Stimulated activated naive B cell treated with anti-CD40 and anti-IgM and Interleukin-4, amounts not matched to agents 10 μg/mL and 1 μg/mL and 100 μg/mL, for 72 hours (primary cell): ENCODE data around the gene ITGB1BP2.
"Not testable (repeated sequence)": the region's sequence is repeated elsewhere in the genome, so short reads cannot be mapped to it uniquely, and the experiment has no call there.

Source experiments
- ATAC-seq, 2 donors: fragments of 150-1000 bp; cut with Tn5 transposase; replicated peaks; 2 replicates each; pipeline ENCODE4 v1.10.0; 2021; ENCODE audit warnings: moderate library complexity in 1 of 2
- DNase-seq: peaks from one replicate; pipeline ENCODE4 v3.0.0; 2021
- H3K27ac Mint-ChIP-seq: one replicate; pipeline ENCODE4 v1.8.0; 2022; ENCODE audit warnings: mild to moderate bottlenecking, mixed read lengths
- H3K27me3 Mint-ChIP-seq, 2 donors: one replicate each; pipeline ENCODE4 v1.8.0; 2022; ENCODE audit warnings: mixed read lengths in 2 of 2
- H3K36me3 Mint-ChIP-seq, 2 donors: one replicate each; pipeline ENCODE4 v1.8.0; 2022; ENCODE audit warnings: mixed read lengths in 2 of 2, mild to moderate bottlenecking in 1 of 2
- H3K4me1 Mint-ChIP-seq, 2 donors: one replicate each; pipeline ENCODE4 v1.8.0; 2022; ENCODE audit warnings: mixed read lengths in 2 of 2, mild to moderate bottlenecking in 1 of 2
- H3K4me3 Mint-ChIP-seq, 2 donors: one replicate each; pipeline ENCODE4 v1.8.0; 2022; ENCODE audit warnings: mild to moderate bottlenecking in 2 of 2, mixed read lengths in 2 of 2, moderate library complexity in 1 of 2
- H3K9me3 Mint-ChIP-seq, 2 donors: one replicate each; pipeline ENCODE4 v1.8.0; 2022; ENCODE audit warnings: mixed read lengths in 2 of 2, mild to moderate bottlenecking in 1 of 2

The ITGB1BP2 gene

DNA sequence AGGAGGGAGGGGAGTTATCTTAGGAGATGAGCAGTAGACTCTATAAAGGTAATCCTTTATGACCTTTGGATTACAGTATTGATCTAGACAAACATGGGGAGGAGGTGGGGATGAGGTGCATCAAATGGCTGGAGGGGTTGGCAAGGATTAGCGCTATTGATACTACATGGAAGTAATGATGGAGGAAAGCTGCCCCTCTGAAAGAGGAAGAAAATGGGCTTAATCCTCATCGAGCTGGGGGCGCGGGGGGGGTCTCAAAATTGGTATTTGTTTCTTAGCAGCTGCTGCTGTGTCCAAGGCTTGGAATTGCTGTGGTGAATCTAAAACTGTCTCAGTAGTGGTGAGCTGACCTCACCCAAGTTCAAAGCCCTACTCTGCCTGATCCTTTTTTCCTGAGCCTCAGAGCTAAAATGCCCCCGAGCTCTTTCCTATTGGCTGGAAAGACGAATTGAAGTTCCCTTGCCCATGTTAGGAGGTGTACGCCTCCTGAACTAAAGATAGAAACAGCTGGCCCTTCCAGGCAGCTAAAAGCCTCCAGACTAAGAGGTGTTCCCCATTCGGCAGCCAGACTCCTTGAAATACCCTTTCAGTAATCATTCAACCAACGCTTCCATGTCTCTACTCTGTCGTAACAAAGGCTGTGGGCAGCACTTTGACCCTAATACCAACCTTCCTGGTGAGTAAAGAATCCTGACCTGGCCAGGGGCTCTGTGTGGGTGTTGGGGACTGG, at the start of gene ITGB1BP2:
ITGB1BP2 (plus strand) TSS at position 556 of the 730 bp plus-strand sequence; CDS start at position 613, 57 bp downstream.
- DNase-seq (no peak), ATAC-seq (no peak)
- Mint-ChIP-seq H3K27me3 (peaks cover 0 to 4% of the 10 kb centered on the region in 2 donors), H3K27ac (peak within 1 kb of the TSS; percentile 26), H3K4me1 (peaks cover 5 to 22% of the 10 kb centered on the region in 2 donors), H3K4me3 (no peak within 1 kb of the TSS), H3K9me3 (no peaks in the 10 kb centered on the region), H3K36me3 (peaks cover 20 to 21% of the 10 kb centered on the region in 2 donors)

DNA sequence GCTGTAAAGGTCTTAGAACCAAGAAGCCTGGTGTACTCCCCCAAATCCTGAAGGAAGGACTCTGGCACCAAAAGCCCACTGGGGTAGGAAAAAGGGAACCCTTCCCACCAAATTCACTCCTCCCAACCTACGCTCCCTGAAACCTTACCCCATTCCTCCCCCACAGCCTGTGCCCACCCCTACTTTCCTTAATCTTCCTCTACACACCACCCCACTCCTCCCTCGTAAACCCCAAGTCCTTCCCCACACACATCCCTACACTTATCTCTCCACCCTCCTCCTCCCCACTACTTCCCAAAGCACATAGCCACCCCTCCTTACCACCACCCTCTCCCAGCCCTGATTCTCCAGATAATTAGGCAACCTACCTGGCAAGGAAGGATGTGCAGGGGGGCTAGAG, 49.3 kb upstream of the ITGB1BP2 start:
- Mint-ChIP-seq H3K27ac (no peak overlapping the region), H3K27me3 (no peaks in the 10 kb centered on the region), H3K36me3 (peaks cover 15 to 22% of the 10 kb centered on the region in 2 donors), H3K4me1 (peaks cover 17 to 32% of the 10 kb centered on the region in 2 donors), H3K4me3 (peak overlapping the region; percentile 89), H3K9me3 (no peaks in the 10 kb centered on the region)
- DNase-seq (no peak), ATAC-seq (no peak)

DNA sequence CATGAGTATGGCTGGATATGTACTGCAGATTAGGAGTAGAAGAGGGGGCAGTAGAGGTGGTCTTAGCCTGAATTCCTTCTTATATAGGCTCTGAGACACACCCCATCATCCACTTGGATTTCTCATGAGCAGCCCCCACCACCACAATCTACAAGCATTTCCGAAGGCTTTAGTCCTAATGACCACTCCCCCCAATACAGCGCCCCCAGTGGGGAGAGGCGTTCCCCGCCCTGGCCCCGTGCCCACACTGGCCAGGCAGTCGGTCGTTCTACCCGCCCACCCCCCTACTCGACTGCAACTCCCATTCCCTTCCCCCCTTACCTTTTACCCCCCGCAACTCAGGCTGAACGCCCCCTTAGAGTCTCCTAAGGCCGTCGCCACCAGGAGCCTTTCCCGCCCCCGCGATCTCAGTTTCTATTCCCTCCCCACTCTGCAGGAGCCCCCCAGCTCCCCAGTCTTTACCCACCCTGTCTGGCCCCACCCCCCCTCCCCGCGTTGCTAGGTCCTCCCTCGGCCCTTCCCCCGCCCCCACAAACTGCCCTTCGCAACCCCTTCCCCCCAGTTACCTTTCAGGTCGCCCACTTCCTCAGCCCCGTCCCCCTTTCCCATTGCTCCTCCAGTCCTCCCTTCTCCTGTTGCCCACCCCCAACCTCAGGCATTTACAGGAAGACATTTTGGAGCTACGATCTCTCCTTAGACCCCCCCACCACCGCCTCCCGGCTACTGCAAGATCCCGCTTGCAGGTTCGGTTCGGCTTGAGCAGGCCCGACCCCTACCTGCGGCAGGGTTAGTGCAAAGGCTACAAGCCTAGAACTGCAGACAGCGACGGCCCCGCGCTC, 48.1 kb upstream of the ITGB1BP2 start:
- H3K27me3 Mint-ChIP-seq: no peaks in the 10 kb centered on the region
- peak; percentile 29 for DNase-seq
- H3K27ac Mint-ChIP-seq: peak overlapping the region; percentile 97

DNA sequence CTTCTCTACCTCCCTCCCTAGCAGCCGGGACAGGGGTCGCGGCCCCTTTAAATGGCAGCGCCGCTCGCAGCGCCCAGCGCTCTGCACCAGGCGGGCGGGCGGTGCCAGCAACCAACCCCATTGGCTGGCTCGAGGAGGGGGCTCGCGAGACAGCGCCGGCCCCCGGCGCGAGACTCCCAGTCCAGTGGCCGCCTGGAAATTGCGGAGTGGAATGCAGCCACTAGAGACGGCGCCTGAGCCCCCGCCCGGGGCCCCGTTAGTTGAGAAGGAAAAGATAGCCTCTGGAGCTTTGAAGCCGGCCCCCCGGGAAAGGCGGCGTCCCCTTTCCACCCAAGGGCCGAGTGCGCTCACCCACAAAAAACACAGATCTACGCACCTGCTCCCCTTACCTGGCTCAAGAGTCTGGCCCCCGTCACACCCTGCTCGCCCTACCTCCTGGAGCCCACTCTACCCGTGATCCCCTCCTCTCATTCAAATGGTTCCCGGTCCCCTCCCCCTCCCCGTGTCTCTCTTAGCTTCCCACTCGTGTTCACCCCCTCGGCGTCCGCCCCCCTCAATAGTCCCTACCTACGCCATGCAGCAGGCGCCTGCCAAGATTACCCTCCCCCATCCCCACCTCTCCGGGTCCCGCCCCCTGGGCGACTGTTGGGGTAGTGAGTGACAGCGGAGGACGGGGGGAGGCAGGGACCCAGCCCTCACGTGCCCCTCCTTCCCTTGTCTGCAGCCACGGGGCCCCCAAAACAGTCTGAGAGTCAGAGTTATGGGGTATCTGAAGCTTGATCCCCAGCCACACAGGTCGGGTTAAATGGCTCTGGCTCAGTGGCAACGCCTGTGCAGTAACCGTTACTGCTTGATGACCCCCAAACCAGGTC, 47.2 kb upstream of the ITGB1BP2 start, which contains the start of gene ZMYM3:
ZMYM3 (minus strand) TSS at position 49 of the 872 bp plus-strand sequence. CDS start 885 bp downstream, outside the sequence.
- peak within 1 kb of the TSS; percentile 89 for H3K4me3 Mint-ChIP-seq
- DNase-seq (peak; percentile 77), ATAC-seq (peak; percentile 89 to 91)
- peak within 1 kb of the TSS; percentile 97 for H3K27ac Mint-ChIP-seq
- peaks cover 17 to 32% of the 10 kb centered on the region in 2 donors for H3K4me1 Mint-ChIP-seq
- no peaks in the 10 kb centered on the region for H3K27me3 Mint-ChIP-seq
- H3K9me3 Mint-ChIP-seq: no peaks in the 10 kb centered on the region
- peaks cover 9 to 11% of the 10 kb centered on the region in 2 donors for H3K36me3 Mint-ChIP-seq

More for the DNA sequence above, 48.1 kb upstream of the ITGB1BP2 start:
- ATAC-seq: no peak
- Mint-ChIP-seq H3K4me1 (peaks cover 17 to 32% of the 10 kb centered on the region in 2 donors), H3K36me3 (peaks cover 12 to 17% of the 10 kb centered on the region in 2 donors), H3K4me3 (peak overlapping the region; percentile 89), H3K9me3 (no peaks in the 10 kb centered on the region)

DNA sequence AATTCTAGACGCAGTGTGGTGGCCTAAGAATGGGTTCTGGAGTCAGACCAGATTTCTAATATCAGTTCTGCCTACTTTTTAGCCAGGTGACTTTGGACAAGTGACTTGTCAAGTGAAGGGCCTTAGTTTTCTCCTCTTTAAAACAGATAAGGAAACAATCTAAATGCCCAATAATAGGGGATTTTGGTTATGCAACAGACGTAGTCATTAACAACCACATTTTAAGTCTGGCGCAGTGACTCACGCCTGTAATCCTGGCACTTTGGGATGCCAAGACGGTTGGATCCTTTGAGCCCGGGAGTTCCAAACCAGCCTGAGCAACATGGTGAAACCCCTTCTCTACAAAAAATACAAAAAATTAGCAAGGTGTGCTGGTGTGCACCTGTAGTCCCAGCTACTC, 45.5 kb upstream of the ITGB1BP2 start:
- Mint-ChIP-seq H3K4me3 (peak overlapping the region in 1 of 2 donors; percentile 89), H3K27ac (no peak overlapping the region), H3K27me3 (no peaks in the 10 kb centered on the region), H3K36me3 (peaks cover 2 to 3% of the 10 kb centered on the region in 2 donors), H3K4me1 (peaks cover 15 to 32% of the 10 kb centered on the region in 2 donors), H3K9me3 (no peaks in the 10 kb centered on the region)
- ATAC-seq (no peak), DNase-seq (no peak)

DNA sequence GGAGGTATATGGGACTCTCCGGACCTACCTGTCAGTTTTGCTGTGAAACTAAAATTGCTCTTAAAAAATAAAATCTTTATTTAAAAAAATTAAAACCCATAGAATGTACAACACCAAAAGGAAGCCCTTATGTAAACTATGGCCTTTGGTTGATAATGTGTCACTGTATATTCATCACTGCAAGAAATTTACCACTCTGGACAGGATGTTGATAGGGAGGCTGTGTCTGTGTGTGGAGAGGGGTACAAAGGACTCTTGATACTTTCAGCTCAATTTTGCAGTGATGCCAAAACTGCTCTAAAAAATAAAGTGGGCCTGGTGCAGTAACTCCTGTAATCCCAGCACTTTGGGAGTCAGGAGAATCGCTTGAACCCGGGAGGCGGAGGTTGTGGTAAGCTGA, 44.7 kb upstream of the ITGB1BP2 start:
- DNase-seq (no peak), ATAC-seq (no peak)
- H3K9me3 Mint-ChIP-seq: no peaks in the 10 kb centered on the region
- H3K4me3 Mint-ChIP-seq: no peak overlapping the region
- H3K27ac Mint-ChIP-seq: no peak overlapping the region
- no peaks in the 10 kb centered on the region for H3K27me3 Mint-ChIP-seq
- H3K4me1 Mint-ChIP-seq: peaks cover 11 to 24% of the 10 kb centered on the region in 2 donors
- H3K36me3 Mint-ChIP-seq: peaks cover 0 to 3% of the 10 kb centered on the region in 2 donors

DNA sequence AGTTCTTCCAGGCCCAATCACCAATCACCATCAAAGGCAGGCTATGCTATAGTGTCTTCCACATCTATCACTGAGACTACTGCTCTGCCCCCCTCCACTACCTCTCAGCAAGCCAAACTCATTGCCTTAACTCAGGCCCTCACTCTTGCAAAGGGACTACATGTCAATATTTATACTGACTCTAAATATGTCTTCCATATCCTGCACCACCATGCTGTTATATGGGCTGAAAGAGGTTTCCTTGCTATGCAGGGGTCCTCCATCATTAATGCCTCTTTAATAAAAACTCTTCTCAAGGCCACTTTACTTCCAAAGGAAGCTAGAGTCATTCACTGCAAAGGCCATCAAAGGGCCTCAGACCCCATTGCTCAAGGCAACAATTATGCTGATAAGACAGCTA, 32.9 kb upstream of the ITGB1BP2 start:
- H3K4me3 Mint-ChIP-seq, DNase-seq, H3K4me1 Mint-ChIP-seq, H3K9me3 Mint-ChIP-seq, H3K36me3 Mint-ChIP-seq, H3K27ac Mint-ChIP-seq, H3K27me3 Mint-ChIP-seq, ATAC-seq: not testable (repeated sequence)

DNA sequence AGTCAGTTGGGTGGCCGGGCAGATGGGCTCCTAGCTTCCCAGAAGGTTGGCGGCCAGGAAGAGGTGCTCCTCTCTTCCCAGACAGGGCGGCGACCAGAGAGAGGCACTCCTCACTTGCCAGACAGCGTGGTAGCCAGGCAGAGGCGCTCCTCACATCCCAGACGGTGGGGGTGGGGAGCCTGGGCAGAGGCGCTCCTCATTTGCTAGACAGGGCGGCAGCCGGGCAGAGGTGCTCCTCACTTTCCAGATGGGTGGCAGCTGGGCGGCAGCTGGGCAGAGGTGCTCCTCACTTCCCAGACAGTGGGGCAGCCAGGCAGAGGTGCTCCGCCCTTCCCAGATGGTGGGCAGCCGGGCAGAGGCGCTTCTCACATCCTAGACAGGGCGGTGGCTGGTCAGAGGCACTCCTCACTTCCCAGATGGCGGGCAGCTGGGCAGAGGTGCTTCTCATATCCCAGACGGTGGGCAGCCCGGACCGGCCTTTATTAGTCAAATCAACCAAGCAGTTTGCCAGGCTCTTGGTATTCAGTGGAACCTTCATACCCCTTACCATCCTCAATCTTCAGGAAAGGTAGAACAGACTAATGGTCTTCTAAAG, 31.7 kb upstream of the ITGB1BP2 start:
- ATAC-seq: no peak
- Mint-ChIP-seq H3K4me3 (no peak overlapping the region), H3K9me3 (no peaks in the 10 kb centered on the region), H3K27ac (no peak overlapping the region), H3K36me3 (peaks cover 0 to 6% of the 10 kb centered on the region in 2 donors), H3K4me1 (no peaks in the 10 kb centered on the region), H3K27me3 (no peaks in the 10 kb centered on the region)
- no peak for DNase-seq

DNA sequence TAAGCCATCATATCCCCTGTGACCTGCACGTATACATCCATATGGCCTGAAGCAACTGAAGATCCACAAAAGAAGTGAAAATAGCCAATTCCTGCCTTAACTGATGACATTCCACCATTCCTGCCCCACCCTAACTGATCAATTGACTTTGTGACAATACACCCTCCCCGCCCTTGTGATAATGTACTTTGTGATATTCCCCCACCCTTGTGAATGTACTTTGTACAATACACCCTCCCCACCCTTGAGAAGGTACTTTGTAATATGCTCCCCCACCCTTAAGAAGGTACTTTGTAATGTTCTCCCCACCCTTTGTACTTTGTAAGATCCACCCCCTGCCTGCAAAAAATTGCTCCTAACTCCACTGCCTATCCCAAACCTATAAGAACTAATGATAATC, 29.2 kb upstream of the ITGB1BP2 start:
- not testable (repeated sequence) for ATAC-seq, H3K27me3 Mint-ChIP-seq, H3K36me3 Mint-ChIP-seq, DNase-seq, H3K4me1 Mint-ChIP-seq, H3K27ac Mint-ChIP-seq, H3K4me3 Mint-ChIP-seq, H3K9me3 Mint-ChIP-seq

DNA sequence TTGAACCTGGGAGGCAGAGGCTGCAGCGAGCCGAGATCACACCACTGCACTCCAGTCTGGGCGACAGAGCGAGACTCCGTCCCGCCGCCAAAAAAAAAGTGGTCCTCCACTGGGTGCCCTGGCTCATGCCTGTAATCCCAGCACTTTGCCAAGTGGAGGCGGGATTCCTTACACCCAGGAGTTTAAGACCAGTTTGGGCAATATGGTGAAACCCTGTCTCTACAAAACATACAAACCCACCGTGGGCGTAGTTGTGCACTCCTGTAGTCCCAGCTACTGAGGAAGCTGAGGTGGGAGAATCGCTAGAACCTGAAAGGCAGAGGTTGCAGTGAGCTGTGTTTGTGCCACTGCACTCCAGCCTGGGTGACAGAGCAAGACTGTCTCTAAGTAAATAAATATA, 20.2 kb upstream of the ITGB1BP2 start:
- H3K27me3 Mint-ChIP-seq, H3K9me3 Mint-ChIP-seq, ATAC-seq, H3K36me3 Mint-ChIP-seq, DNase-seq, H3K4me3 Mint-ChIP-seq, H3K4me1 Mint-ChIP-seq, H3K27ac Mint-ChIP-seq: not testable (repeated sequence)

DNA sequence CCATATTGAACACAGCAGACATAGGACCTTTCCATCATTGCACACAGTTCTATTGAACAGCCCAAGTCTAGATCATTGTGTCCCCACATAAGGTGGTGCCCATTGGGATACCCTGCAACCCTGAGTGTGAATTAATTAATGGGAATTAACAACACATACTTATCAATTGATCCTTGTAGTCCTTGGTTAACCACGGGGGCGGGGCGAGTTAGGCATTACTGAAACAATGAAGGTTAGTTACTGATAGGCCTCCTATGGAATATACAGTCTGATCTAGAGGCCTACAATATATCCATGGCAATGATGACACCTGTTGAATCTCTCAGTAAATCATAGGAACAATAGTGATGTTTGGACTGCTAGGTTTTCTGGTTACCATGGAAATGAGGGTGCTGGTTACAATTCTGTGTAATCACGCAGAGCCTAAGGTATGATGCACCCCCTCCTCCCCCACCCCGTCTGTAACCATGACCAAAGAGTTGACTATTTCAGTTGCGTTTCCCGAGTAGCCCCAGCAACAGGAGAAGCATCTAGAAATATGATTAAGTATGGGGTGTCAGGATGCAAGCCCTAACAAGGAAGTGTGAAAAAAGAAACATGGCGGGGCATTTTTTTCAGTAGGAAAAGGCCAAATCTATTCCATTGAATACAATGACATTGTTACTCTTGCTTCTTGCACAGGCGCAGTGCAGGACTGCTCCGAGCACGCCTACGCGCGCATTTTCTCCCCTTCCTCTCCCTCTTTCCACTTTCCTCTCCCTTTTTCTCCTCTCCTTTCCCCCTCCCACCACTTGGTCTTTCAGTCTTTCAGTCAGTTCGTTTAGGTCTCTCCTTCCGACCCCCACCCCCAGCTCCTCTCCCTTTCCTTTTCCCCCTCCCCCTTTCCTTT, 18.8 kb upstream of the ITGB1BP2 start:
- Mint-ChIP-seq H3K27ac (peak overlapping the region; percentile 100), H3K27me3 (no peaks in the 10 kb centered on the region), H3K36me3 (peaks cover 3 to 7% of the 10 kb centered on the region in 2 donors), H3K4me1 (peaks cover 0 to 2% of the 10 kb centered on the region in 2 donors), H3K4me3 (peak overlapping the region; percentile 89 to 98), H3K9me3 (no peaks in the 10 kb centered on the region)
- peak; percentile 55 to 59 for ATAC-seq
- DNase-seq: no peak

DNA sequence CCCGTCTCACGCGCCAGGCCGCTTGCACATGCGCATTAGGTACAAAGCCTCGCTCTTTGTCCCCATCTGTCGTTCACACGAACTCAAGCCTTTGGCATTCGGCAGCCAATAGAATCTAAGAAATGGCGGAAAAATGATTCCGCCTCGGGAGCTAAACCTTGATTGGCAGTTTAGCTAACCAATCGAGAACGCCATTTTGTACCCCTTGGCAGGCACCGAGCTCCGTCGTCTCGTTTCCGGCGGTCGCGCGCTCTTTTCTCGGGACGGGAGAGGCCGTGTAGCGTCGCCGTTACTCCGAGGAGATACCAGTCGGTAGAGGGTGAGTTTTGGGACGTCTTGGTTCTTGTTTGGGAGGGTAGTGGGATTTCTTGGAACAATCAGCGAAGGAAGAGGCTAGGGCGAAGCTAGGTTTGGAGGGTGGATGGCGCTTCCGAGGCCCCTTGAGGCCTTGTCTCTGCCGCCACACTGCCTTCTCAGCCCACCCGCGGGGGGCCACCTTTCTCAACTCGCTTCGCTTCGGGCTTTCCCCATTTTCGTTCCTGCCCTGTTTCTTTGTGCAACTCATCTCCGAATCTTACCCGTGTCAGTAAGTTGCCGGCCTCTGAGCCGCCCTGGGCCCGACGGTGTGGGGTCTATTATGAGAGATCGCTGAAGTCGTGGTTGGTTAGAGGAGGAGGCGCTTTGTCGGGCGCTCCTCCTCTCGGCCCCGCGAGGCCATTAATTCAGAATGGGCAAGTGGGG, 18.0 kb upstream of the ITGB1BP2 start, which contains the start of gene NONO:
NONO (plus strand) TSS at position 233 of the 741 bp plus-strand sequence. CDS start 7,003 bp downstream, outside the sequence.
- peak; percentile 84 to 90 for ATAC-seq
- H3K27me3 Mint-ChIP-seq: no peaks in the 10 kb centered on the region

More for the DNA sequence above, 18.0 kb upstream of the ITGB1BP2 start, which contains the start of gene NONO:
- Mint-ChIP-seq H3K4me1 (peaks cover under 1 to 2% of the 10 kb centered on the region in 2 donors), H3K4me3 (peak within 1 kb of the TSS; percentile 89 to 98), H3K9me3 (no peaks in the 10 kb centered on the region), H3K27ac (peak within 1 kb of the TSS; percentile 100), H3K36me3 (peaks cover 3 to 7% of the 10 kb centered on the region in 2 donors)
- DNase-seq: peak; percentile 86
